Subcutaneous abdominal adipose tissue (tissue), 5 donors: Measurements from ENCODE around the gene UBE2O.

Experiments
- H3K27ac ChIP-seq: one replicate; pipeline ENCODE4 v1.7.0; 2013; ENCODE audit warnings: low read depth, mild to moderate bottlenecking, inconsistent platforms, low read length, moderate library complexity
- H3K27me3 ChIP-seq, 5 donors: one replicate each; pipeline ENCODE4 v1.7.0; 2013; ENCODE audit warnings: low read length in 5 of 5, inconsistent platforms in 1 of 5; ENCODE audit not compliant: control insufficient read depth in 5 of 5, insufficient read depth in 4 of 5
- H3K36me3 ChIP-seq, 5 donors: one replicate each; pipeline ENCODE4 v1.7.0; 2013; ENCODE audit warnings: low read length in 5 of 5; ENCODE audit not compliant: control insufficient read depth in 5 of 5, insufficient read depth in 5 of 5
- H3K4me1 ChIP-seq, 5 donors: one replicate each; pipeline ENCODE4 v1.7.0; 2013; ENCODE audit warnings: low read length in 5 of 5, mild to moderate bottlenecking in 3 of 5, moderate library complexity in 1 of 5; ENCODE audit not compliant: control insufficient read depth in 5 of 5, insufficient read depth in 5 of 5
- H3K4me3 ChIP-seq, 5 donors: one replicate each; pipeline ENCODE4 v1.7.0; 2013; ENCODE audit warnings: low read length in 5 of 5, low read depth in 1 of 5
- H3K9ac ChIP-seq, 5 donors: one replicate each; pipeline ENCODE4 v1.7.0; 2013; ENCODE audit warnings: low read length in 5 of 5, mild to moderate bottlenecking in 4 of 5, moderate library complexity in 3 of 5
- H3K9me3 ChIP-seq, 5 donors: one replicate each; pipeline ENCODE4 v1.7.0; 2013; ENCODE audit warnings: low read length in 5 of 5; ENCODE audit not compliant: control insufficient read depth in 5 of 5
- donor health status: healthy.
- donor health status: healthy.
- donor health status: healthy.
- donor health status: healthy.
- donor health status: healthy.

Gene UBE2O

GRCh38 chr17:76405967-76406647 is 46.8 kb downstream of the UBE2O start:
- peaks cover 4 to 42% (median 34%) of the 10 kb centered on the region in 5 donors for H3K4me1 ChIP-seq
- no peak overlapping the region for H3K27ac ChIP-seq
- H3K9me3 ChIP-seq, result no peaks in the 10 kb centered on the region
- no peak overlapping the region for H3K9ac ChIP-seq
- peaks cover 0 to 44% (median 28%) of the 10 kb centered on the region in 5 donors for H3K36me3 ChIP-seq
- H3K4me3 ChIP-seq, result no peak overlapping the region
- no peaks in the 10 kb centered on the region for H3K27me3 ChIP-seq

- Histone ChIP-seq H3K9me3 (no peaks in the 10 kb centered on the region), H3K27me3 (no peaks in the 10 kb centered on the region), H3K27ac (no peak overlapping the region), H3K4me1 (peaks cover 4 to 42% (median 34%) of the 10 kb centered on the region in 5 donors), H3K36me3 (peaks cover 0 to 48% (median 33%) of the 10 kb centered on the region in 5 donors), H3K9ac (no peak overlapping the region), H3K4me3 (no peak overlapping the region)
Observed at GRCh38 chr17:76405607-76405966, 47.4 kb downstream of the UBE2O start.

GRCh38 chr17:76404976-76405563 is 47.9 kb downstream of the UBE2O start:
- peaks cover 4 to 42% (median 34%) of the 10 kb centered on the region in 5 donors for H3K4me1 ChIP-seq
- no peak overlapping the region for H3K4me3 ChIP-seq
- H3K27me3 ChIP-seq, result no peaks in the 10 kb centered on the region
- peaks cover 0 to 48% (median 36%) of the 10 kb centered on the region in 5 donors for H3K36me3 ChIP-seq
- no peaks in the 10 kb centered on the region for H3K9me3 ChIP-seq
- no peak overlapping the region for H3K27ac ChIP-seq
- H3K9ac ChIP-seq, result no peak overlapping the region

GRCh38 chr17:76404256-76404655 is 48.7 kb downstream of the UBE2O start:
- no peak overlapping the region for H3K9ac ChIP-seq
- H3K27me3 ChIP-seq, result no peaks in the 10 kb centered on the region
- H3K4me1 ChIP-seq, result peaks cover 4 to 42% (median 34%) of the 10 kb centered on the region in 5 donors
- H3K9me3 ChIP-seq, result no peaks in the 10 kb centered on the region
- peaks cover 0 to 56% (median 44%) of the 10 kb centered on the region in 5 donors for H3K36me3 ChIP-seq
- no peak overlapping the region for H3K27ac ChIP-seq
- no peak overlapping the region for H3K4me3 ChIP-seq

- H3K9me3 ChIP-seq, result no peaks in the 10 kb centered on the region
- H3K9ac ChIP-seq, result no peak overlapping the region
- peaks cover 4 to 36% (median 31%) of the 10 kb centered on the region in 5 donors for H3K4me1 ChIP-seq
- no peak overlapping the region for H3K4me3 ChIP-seq
- H3K27ac ChIP-seq, result no peak overlapping the region
- peaks cover 0 to 71% (median 59%) of the 10 kb centered on the region in 5 donors for H3K36me3 ChIP-seq
- no peaks in the 10 kb centered on the region for H3K27me3 ChIP-seq
Observed at GRCh38 chr17:76402711-76403110, 50.2 kb downstream of the UBE2O start.

GRCh38 chr17:76399175-76400172 is 53.5 kb downstream of the UBE2O start:
- Histone ChIP-seq H3K36me3 (peaks cover 0 to 91% (median 76%) of the 10 kb centered on the region in 5 donors), H3K4me1 (peaks cover 0 to 8% (median 4%) of the 10 kb centered on the region in 5 donors), H3K27ac (no peak overlapping the region)

GRCh38 chr17:76398523-76399174 is 54.3 kb downstream of the UBE2O start:
- peaks cover 0 to 93% (median 79%) of the 10 kb centered on the region in 5 donors for H3K36me3 ChIP-seq
- H3K9me3 ChIP-seq, result no peaks in the 10 kb centered on the region
- no peak overlapping the region for H3K27ac ChIP-seq
- no peak overlapping the region for H3K9ac ChIP-seq
- no peak overlapping the region for H3K4me3 ChIP-seq
- no peaks in the 10 kb centered on the region for H3K27me3 ChIP-seq
- H3K4me1 ChIP-seq, result peaks cover 0 to 3% (median 2%) of the 10 kb centered on the region in 5 donors

More at GRCh38 chr17:76399175-76400172, 53.5 kb downstream of the UBE2O start:
- Histone ChIP-seq H3K4me3 (no peak overlapping the region), H3K9me3 (no peaks in the 10 kb centered on the region), H3K9ac (no peak overlapping the region), H3K27me3 (no peaks in the 10 kb centered on the region)

- H3K9ac ChIP-seq, result no peak overlapping the region
- H3K36me3 ChIP-seq, result peaks cover 0 to 91% (median 82%) of the 10 kb centered on the region in 5 donors
- H3K4me1 ChIP-seq, result peaks cover 0 to 3% (median 2%) of the 10 kb centered on the region in 5 donors
- H3K27ac ChIP-seq, result no peak overlapping the region
- no peaks in the 10 kb centered on the region for H3K27me3 ChIP-seq
- no peaks in the 10 kb centered on the region for H3K9me3 ChIP-seq
- no peak overlapping the region for H3K4me3 ChIP-seq
Observed at GRCh38 chr17:76397687-76398522, 55.0 kb downstream of the UBE2O start.

- Histone ChIP-seq H3K9ac (no peak overlapping the region), H3K9me3 (no peaks in the 10 kb centered on the region), H3K27me3 (no peaks in the 10 kb centered on the region), H3K4me1 (peaks cover 0 to 3% (median 2%) of the 10 kb centered on the region in 5 donors), H3K4me3 (no peak overlapping the region), H3K27ac (no peak overlapping the region), H3K36me3 (peaks cover 0 to 85% (median 75%) of the 10 kb centered on the region in 5 donors)
Observed at GRCh38 chr17:76397184-76397583, 55.8 kb downstream of the UBE2O start.
